ENCODE data around the gene ATPAF1.

ATPAF1 gene

GRCh38 chr1:46582972-46583371 is 85.2 kb downstream of the ATPAF1 start:
- TF ChIP-seq Cebpa-rat (IDR thresholded peaks at IDR 0.05) = no peak
- no peak overlapping the region for H3K9ac ChIP-seq
- H3K36me3 ChIP-seq = peaks cover 97% of the 10 kb centered on the region

More at GRCh38 chr1:46582972-46583371, 85.2 kb downstream of the ATPAF1 start:
- Histone ChIP-seq H4K20me1 (no peaks in the 10 kb centered on the region), H3K9me3 (no peaks in the 10 kb centered on the region), H3K4me3 (no peak overlapping the region), H3K4me1 (no peaks in the 10 kb centered on the region), H3K27ac (no peak overlapping the region), H3K27me3 (no peaks in the 10 kb centered on the region), H3K4me2 (no peak overlapping the region)

Measured in BLaER1 (cell line).